GM23338 (cell line): ENCODE data around the gene ZNF513. TPM values are rescaled to one million over a fixed set of nuclear protein-coding genes. Genes with fewer than 3 reads are reported as not detected.
A peak's percentile ranks its signal among the peaks of the same experiment; 100 is the strongest.

Experiments
- ATAC-seq: fragments of 200-7000 bp; cut with Tn5 transposase; 3 replicates; pipeline ENCODE4 v1.9.1; 2020
- DNase-seq: peaks from one replicate; pipeline ENCODE4 v3.0.0-alpha.2; 2015; ENCODE audit warnings: low spot score
- H2AFZ ChIP-seq: fragments of 200-600 bp; sonication (generic); 2 replicates; pipeline ENCODE4 v1.8.0; 2016; ENCODE audit warnings: antibody characterized with exemption, mild to moderate bottlenecking, moderate library complexity
- H3F3A ChIP-seq: fragments of 200-600 bp; sonication (generic); replicated peaks from 2 replicates; pipeline ENCODE4 v1.8.0; 2017; ENCODE audit warnings: antibody characterized with exemption, mixed run types, low read depth
- H3K27ac ChIP-seq: fragments of 200-600 bp; sonication (generic); 2 replicates; pipeline ENCODE4 v1.6.1; 2016; ENCODE audit warnings: low read depth
- H3K27me3 ChIP-seq: fragments of 200-600 bp; sonication (generic); 2 replicates; pipeline ENCODE4 v1.8.0; 2016; ENCODE audit warnings: mild to moderate bottlenecking, mixed run types, moderate library complexity; ENCODE audit not compliant: insufficient read depth
- H3K36me3 ChIP-seq: fragments of 200-600 bp; sonication (generic); 2 replicates; pipeline ENCODE4 v1.8.0; 2016; ENCODE audit warnings: mild to moderate bottlenecking; ENCODE audit not compliant: insufficient read depth
- H3K4me1 ChIP-seq: fragments of 200-600 bp; sonication (generic); 2 replicates; pipeline ENCODE4 v1.8.0; 2016; ENCODE audit warnings: mild to moderate bottlenecking, moderate library complexity; ENCODE audit not compliant: insufficient read depth
- H3K4me2 ChIP-seq: fragments of 200-600 bp; sonication (generic); 2 replicates; pipeline ENCODE4 v1.7.1; 2017; ENCODE audit warnings: mixed run types
- H3K4me3 ChIP-seq: fragments of 200-600 bp; sonication (generic); 2 replicates; pipeline ENCODE4 v1.6.1; 2016; ENCODE audit warnings: mixed run types
- H3K79me2 ChIP-seq: fragments of 200-600 bp; sonication (generic); replicated peaks from 2 replicates; pipeline ENCODE4 v1.8.0; 2017; ENCODE audit warnings: mild to moderate bottlenecking; ENCODE audit not compliant: insufficient read depth
- H3K9me2 ChIP-seq: fragments of 200-600 bp; sonication (generic); 2 replicates; pipeline ENCODE4 v1.8.0; 2017; ENCODE audit not compliant: insufficient read depth
- H4K20me1 ChIP-seq: fragments of 200-600 bp; sonication (generic); replicated peaks from 2 replicates; pipeline ENCODE4 v1.8.0; 2017; ENCODE audit warnings: mild to moderate bottlenecking; ENCODE audit not compliant: insufficient read depth
- H3K27ac Mint-ChIP-seq: 2 replicates; pipeline ENCODE4 v1.8.0; 2020; ENCODE audit warnings: inconsistent platforms, mild to moderate bottlenecking, moderate library complexity, mixed read lengths
- H3K27me3 Mint-ChIP-seq: 3 replicates; pipeline ENCODE4 v1.8.0; 2022; ENCODE audit warnings: low read depth, mild to moderate bottlenecking, moderate library complexity, mixed read lengths, inconsistent platforms; ENCODE audit not compliant: insufficient read depth, poor library complexity
- H3K36me3 Mint-ChIP-seq: 3 replicates; pipeline ENCODE4 v1.8.0; 2021; ENCODE audit warnings: low read depth, mild to moderate bottlenecking, inconsistent platforms, moderate library complexity, mixed read lengths
- H3K4me1 Mint-ChIP-seq: 3 replicates; pipeline ENCODE4 v1.8.0; 2020; ENCODE audit warnings: mild to moderate bottlenecking, inconsistent platforms, mixed read lengths
- H3K4me3 Mint-ChIP-seq: 3 replicates; pipeline ENCODE4 v1.8.0; 2021; ENCODE audit warnings: moderate library complexity, mild to moderate bottlenecking, inconsistent platforms, mixed read lengths
- H3K9me3 Mint-ChIP-seq: 3 replicates; pipeline ENCODE4 v1.8.0; 2020; ENCODE audit warnings: moderate library complexity, mild to moderate bottlenecking, inconsistent platforms, mixed read lengths
- CTCF ChIP-seq, 2 experiments: fragments of 200-600 bp in 1 of 2; sonication (generic) in 1 of 2; conservative IDR thresholded peaks; 2 replicates each; pipeline versions ENCODE4 v1.5.1 to v1.6.1; 2016 to 2017; ENCODE audit warnings: antibody characterized with exemption in 2 of 2, low read depth in 2 of 2, mild to moderate bottlenecking in 2 of 2, moderate library complexity in 1 of 2
- ETS1 ChIP-seq: IDR thresholded peaks from 2 replicates; pipeline ENCODE4 v1.6.1; 2016; ENCODE audit warnings: antibody characterized with exemption
- EZH2 ChIP-seq: fragments of 200-600 bp; sonication (generic); IDR thresholded peaks from one replicate; pipeline ENCODE4 v1.8.0; 2017; ENCODE audit warnings: antibody characterized with exemption, mild to moderate bottlenecking, low read depth; ENCODE audit not compliant: unreplicated experiment
- EZH2phosphoT487 ChIP-seq: fragments of 200-600 bp; sonication (generic); IDR thresholded peaks from one replicate; pipeline ENCODE4 v1.8.1; 2018; ENCODE audit warnings: antibody characterized with exemption; ENCODE audit not compliant: unreplicated experiment
- JUNB ChIP-seq: IDR thresholded peaks from one replicate; pipeline ENCODE4 v1.6.1; 2016; ENCODE audit warnings: antibody characterized with exemption; ENCODE audit not compliant: unreplicated experiment
- NANOG ChIP-seq: IDR thresholded peaks from 2 replicates; pipeline ENCODE4 v1.6.1; 2016; ENCODE audit warnings: antibody characterized with exemption, borderline replicate concordance
- POLR2AphosphoS5 ChIP-seq: IDR thresholded peaks from 2 replicates; pipeline ENCODE4 v1.6.1; 2016; ENCODE audit warnings: antibody characterized with exemption, low read depth
- REST ChIP-seq: IDR thresholded peaks from one replicate; pipeline ENCODE4 v1.6.1; 2018; ENCODE audit warnings: antibody characterized with exemption; ENCODE audit not compliant: unreplicated experiment
- STAT1 ChIP-seq: IDR thresholded peaks from one replicate; pipeline ENCODE4 v1.6.1; 2016; ENCODE audit warnings: antibody characterized with exemption; ENCODE audit not compliant: unreplicated experiment
- ZNF114 ChIP-seq: fragments of 250-450 bp; sonication (Bioruptor Pico); IDR thresholded peaks from 2 replicates; pipeline ENCODE4 v1.5.0; 2020; ENCODE audit warnings: mild to moderate bottlenecking, moderate library complexity
- ZNF331 ChIP-seq: fragments of 250-450 bp; sonication (Bioruptor Pico); IDR thresholded peaks from 2 replicates; pipeline ENCODE4 v1.5.0; 2020; ENCODE audit warnings: low read depth, mild to moderate bottlenecking, moderate library complexity
- polyA plus RNA-seq: library from polyadenylated mRNA; unstranded; fragments of >200 nt; fragmentation: Nextera tagmentation; extraction: Ambion mirVana; gene quantifications from 2 replicates; pipeline ENCODE4 v1.2.1, GENCODE V29; 2016
- total RNA-seq: library from RNA; depleted of rRNA; stranded (reverse); fragments of >200 nt; shearing (Covaris generic); gene quantifications from 2 replicates; pipeline ENCODE4 v1.2.3, GENCODE V29; 2014

Gene ZNF513
- total and polyA plus RNA-seq, 2 experiments from 2014 or later, result 10.4 to 13.2 TPM

DNA sequence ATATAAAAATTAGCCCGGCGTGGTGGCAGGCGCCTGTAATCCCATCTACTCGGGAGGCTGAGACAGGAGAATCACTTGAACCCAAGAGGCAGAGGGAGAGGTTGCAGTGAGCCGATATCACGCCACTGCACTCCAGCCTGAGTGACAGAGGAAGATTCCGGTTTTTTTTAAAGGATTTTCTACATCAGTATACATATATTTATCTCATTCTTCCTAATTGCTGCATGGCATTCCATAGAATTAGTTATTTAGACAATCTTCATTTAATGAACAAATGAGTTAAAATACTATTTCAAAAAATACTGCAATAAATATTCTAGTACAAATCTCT, 26.0 kb downstream of the ZNF513 start (continued):
- TF ChIP-seq CTCF (conservative IDR thresholded peaks at IDR 0.05; ENCODE audit: low read depth in 2 of 2) (no peak), JUNB (no peak), NANOG (no peak), EZH2phosphoT487 (no peak), ZNF114 (CRISPR knock-in tag) (no peak), ZNF331 (CRISPR knock-in tag) (no peak)

DNA sequence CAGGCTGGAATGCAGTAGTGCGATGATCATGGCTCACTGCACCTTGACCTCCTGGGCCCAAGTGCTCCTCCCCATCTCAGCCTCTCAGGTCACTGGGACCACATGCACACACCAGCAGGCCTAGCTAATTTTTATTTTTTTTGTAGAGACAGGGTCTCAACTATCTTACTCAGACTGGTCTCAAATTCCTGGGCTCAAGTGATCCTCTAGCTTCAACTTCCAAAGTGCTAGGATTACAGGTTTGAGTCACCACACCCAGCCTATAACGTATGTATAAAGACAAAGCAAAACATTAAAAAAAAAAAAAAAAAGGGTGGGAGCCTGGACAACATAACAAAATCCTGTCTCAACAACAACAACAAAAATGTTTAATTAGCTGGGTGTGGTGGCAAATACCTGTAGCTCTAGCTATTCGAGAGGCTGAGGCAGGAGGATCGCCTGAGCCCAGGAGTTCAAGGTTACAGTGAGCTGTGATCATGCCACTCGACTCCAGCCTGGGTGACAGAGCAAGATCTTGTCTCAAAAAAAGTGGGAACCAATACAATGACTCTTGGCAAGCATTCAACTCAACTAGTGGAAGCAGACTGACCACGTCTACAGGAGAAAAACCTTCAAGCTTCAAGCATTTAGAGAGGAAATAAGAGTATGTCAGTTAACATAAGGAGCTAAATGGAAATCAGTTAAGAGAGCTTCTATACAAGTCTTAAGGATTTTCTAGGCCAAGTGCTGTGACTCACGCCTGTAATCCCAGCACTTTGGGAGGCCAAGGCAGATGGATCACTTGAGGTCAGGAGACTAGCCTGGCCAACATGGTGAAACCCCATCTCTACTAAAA, 26.6 kb downstream of the ZNF513 start:
- Histone ChIP-seq H3K9me2 (peaks cover 3% of the 10 kb centered on the region), H3K27ac (peak overlapping the region; percentile 85), H3K4me3 (peak overlapping the region; percentile 71; the same call in 1 of the 2 replicates), H3F3A (peaks cover 12% of the 10 kb centered on the region), H4K20me1 (peaks cover 30% of the 10 kb centered on the region), H3K79me2 (peaks cover 85% of the 10 kb centered on the region), H2AFZ (no peak overlapping the region), H3K4me2 (peak overlapping the region; percentile 85), H3K4me1 (peaks cover 49% of the 10 kb centered on the region), H3K36me3 (peaks cover 7% of the 10 kb centered on the region; the same call in 1 of the 2 replicates), H3K27me3 (no peaks in the 10 kb centered on the region)
- DNase-seq, result no peak
- peaks cover 11% of the 10 kb centered on the region for H3K27me3 Mint-ChIP-seq
- ATAC-seq, result no peak
- peaks cover 31% of the 10 kb centered on the region for H3K36me3 Mint-ChIP-seq
- H3K4me1 Mint-ChIP-seq, result peaks cover 37% of the 10 kb centered on the region
- H3K4me3 Mint-ChIP-seq, result peak overlapping the region; percentile 96
- H3K9me3 Mint-ChIP-seq, result peaks cover 12% of the 10 kb centered on the region
- peak overlapping the region; percentile 90 for H3K27ac Mint-ChIP-seq
- no peak for TF ChIP-seq JUNB
- TF ChIP-seq REST, result no peak
- no peak for TF ChIP-seq EZH2
- no peak for TF ChIP-seq STAT1
- no peak for TF ChIP-seq EZH2phosphoT487
- no peak for TF ChIP-seq ETS1
- no peak for TF ChIP-seq ZNF331 (CRISPR knock-in tag)
- no peak for TF ChIP-seq POLR2AphosphoS5
- no peak for TF ChIP-seq CTCF (conservative IDR thresholded peaks at IDR 0.05; ENCODE audit: low read depth in 2 of 2)
- no peak for TF ChIP-seq NANOG
- no peak for TF ChIP-seq ZNF114 (CRISPR knock-in tag)
